Measurements from ENCODE around the gene DAZAP1.

Gene DAZAP1

DNA sequence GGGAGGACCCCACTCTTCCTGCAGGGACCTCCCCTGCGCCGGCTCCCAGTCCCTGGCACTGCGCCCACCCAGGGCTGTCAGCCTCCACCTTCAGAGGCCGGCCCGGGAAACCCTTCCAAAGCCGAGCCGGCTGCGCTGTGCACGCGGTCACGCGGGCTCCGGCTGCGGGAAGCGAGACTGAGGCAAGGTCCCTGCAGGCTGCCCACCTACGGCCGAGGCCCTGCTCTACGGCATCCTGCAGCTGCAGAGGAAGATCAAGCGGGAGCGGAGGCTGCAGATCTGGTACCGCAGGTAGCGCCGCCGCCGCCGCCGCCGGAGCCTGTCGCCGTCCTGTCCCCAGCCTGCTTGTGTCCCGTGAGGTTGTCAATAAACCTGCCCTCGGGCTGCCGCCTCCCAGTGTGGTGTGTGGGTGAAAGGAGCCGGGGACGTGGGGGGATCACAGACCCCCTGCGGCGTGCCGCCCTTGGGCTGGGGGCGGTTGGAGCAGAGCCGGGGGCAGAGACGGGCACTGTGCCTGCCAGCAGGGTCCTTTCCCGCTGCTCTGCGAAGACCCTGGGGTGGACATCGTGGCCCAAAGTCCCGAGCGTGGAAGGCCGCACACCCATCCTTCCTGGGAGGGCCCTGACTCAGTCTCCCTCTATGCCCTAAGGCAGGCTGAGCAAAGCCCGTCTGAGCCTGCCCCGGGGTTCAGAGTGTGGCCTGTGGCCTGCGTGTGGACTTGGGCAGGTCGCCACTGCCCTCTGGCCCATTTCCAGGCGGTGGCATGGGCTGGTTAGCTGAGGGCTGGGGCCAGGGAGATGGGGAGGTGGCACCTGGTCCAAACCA is 12.0 kb upstream of the DAZAP1 start:
- DNase-seq (ENCODE audit: extremely low read depth, low read depth) = no peak
- no peak overlapping the region for H3K4me3 ChIP-seq (replicated peaks; ENCODE audit: low read depth, low read length)
- no peak for TF ChIP-seq CTCF (IDR thresholded peaks at IDR 0.05; ENCODE audit: low read depth, low read length, missing control alignments)

DNA sequence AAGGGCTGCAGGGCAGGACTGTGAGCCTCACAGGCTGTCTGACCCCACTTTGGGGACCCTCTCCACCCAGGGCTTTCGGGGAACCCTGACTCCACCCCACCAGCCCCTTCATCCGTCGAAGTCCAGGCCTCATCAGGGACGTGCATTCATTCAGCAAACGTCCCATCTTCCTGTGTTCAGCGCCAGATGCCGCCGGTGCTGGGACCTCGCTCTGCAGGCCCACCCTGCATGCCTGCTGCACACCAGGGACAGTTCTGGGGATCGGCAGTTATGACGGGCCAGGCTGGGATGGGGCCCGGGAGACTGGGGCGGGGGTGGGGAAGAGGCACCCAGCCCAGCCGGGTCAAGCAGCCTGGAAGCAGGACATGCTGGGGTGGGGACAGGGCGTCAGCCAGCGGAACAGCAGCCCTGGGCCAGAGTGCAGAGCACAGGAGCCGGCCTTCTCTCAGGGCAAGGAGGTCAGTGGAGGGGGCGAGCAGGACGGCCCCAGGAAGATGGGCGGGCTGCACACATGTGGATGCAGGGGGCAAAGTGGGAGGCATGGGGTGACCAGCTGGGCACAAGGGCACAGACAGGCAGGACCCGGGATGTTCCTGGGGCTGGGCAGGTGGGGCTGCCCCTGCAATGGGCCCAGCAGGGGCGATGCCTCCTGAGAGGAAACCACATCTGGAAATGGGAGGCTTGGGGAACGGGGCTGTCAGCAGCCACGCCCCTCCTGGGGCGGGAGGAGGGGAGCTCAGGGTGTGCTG is 11.2 kb upstream of the DAZAP1 start:
- no peak for TF ChIP-seq CTCF (IDR thresholded peaks at IDR 0.05; ENCODE audit: low read depth, low read length, missing control alignments)
- DNase-seq (ENCODE audit: extremely low read depth, low read depth) = no peak
- no peak overlapping the region for H3K4me3 ChIP-seq (replicated peaks; ENCODE audit: low read depth, low read length)

DNA sequence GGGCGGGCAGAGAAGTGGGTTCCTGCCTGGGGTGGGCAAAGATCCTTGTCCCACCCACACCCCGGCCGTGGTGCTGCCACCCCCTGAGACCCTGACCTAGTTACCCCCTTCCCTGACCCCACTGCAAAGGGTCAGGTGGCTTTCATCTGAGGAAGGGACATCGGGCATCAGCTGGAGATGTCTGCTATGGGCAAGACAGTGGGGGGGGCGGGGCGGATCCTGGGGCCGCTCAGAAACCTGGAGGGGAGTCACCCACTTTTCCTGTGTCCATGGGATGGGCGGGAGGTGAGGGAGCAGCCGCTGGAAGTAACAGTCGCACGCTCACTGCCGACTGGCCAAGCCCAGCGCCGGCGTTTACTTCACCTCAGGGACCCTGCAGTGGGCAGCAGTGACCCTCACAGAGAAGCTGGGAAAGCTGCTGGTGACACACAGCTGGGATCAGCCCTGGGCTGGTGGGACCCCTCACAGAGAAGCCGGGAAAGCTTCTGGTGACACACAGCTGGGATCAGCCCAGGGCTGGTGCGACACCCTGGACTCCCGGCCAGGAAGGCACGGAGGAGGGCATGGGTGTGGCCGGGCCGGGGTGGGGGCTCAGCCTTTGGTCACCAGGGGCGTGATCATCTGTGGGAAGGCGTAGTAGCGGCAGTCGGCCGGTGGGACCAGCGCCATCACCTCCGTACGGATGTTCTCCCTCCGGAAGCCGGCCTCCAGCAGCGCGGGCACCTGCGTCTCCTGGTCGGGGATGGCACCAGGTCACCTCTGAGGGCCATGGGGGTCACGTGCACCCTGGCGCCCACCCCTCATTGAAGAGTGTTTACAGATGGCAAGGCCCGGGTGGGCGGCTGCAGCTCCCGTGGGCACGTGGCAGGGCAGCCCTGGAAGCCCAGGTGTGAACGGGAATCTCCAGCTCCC is 10.4 kb upstream of the DAZAP1 start:
- no peak for TF ChIP-seq CTCF (IDR thresholded peaks at IDR 0.05; ENCODE audit: low read depth, low read length, missing control alignments)
- H3K4me3 ChIP-seq (replicated peaks; ENCODE audit: low read depth, low read length) = no peak overlapping the region
- no peak for DNase-seq (ENCODE audit: extremely low read depth, low read depth)

DNA sequence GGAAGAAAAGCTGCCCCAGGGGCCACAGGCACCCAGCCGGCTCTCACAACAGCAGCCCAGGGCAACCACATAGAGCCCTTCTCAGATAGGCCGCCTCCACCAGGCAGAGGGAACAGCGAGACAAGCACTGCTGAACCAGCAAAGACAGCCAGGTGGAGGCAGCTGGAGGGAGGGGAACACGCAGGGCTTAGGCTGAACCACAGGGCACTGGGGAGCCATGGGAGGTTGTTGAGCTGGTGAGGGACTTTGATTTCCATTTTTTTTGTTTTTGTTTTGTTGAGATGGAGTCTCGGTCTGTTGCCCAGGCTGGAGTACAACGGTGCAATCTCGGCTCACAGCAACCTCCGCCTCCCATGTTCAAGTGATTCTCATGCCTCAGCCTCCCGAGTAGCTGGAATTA is 9.5 kb upstream of the DAZAP1 start:
- H3K4me3 ChIP-seq (replicated peaks; ENCODE audit: low read depth, low read length) = no peak overlapping the region

DNA sequence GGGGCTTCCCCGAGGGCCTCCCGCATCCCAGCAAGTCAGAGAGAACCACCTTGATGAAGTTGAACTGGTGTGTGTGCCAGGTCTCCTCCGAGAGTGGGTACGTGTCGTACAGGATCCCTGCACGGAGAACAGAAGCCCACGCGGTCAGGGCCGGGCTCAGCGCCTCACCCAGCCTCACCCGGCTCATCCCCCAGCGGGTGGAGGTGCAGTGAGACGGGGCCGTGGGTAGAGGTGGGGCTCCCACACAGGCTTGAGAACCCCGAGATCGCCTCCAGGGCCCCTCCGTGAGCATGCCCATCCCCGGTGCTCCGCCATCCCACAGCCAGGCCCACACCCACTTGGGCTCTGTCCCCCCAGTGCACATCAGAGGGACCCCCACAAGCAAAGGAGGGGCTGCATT is 8.3 kb upstream of the DAZAP1 start:
- DNase-seq (ENCODE audit: extremely low read depth, low read depth) = no peak
- H3K4me3 ChIP-seq (replicated peaks; ENCODE audit: low read depth, low read length) = no peak overlapping the region
- no peak for TF ChIP-seq CTCF (IDR thresholded peaks at IDR 0.05; ENCODE audit: low read depth, low read length, missing control alignments)

More for the DNA sequence above, 9.5 kb upstream of the DAZAP1 start:
- TF ChIP-seq CTCF (IDR thresholded peaks at IDR 0.05; ENCODE audit: low read depth, low read length, missing control alignments) = no peak
- DNase-seq (ENCODE audit: extremely low read depth, low read depth) = no peak

DNA sequence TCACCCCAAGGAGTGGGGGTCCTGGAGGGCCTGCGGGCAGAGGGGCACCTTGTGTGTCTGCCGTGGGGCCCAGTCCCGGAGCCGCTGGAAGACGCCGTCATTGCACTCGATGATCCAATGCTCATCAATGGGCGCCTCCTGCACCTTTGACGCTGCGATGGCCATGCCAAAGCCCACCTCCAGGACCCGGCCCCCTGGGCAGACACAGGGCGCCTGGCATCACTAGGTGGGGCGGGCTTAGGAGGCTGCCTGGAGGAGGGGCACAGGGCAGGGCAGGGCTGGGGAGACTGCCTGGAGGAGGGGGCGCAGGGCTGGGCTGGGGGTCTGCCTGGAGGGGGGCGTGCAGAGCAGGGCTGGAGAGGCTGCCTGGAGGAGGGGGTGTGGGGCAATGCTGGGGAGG is 7.6 kb upstream of the DAZAP1 start:
- DNase-seq (ENCODE audit: extremely low read depth, low read depth) = no peak
- peak overlapping the region; percentile 59; the same call in 1 of the 2 replicates for H3K4me3 ChIP-seq (replicated peaks; ENCODE audit: low read depth, low read length)
- TF ChIP-seq CTCF (IDR thresholded peaks at IDR 0.05; ENCODE audit: low read depth, low read length, missing control alignments) = no peak

Data from HFF-Myc (cell line).